Neural cell (in vitro differentiated cells): ENCODE results near the gene TNNT3. TPM values are rescaled to one million over a fixed set of nuclear protein-coding genes. Genes with fewer than 3 reads are reported as not detected.

Experiments used
- polyA plus RNA-seq: library from polyadenylated mRNA; depleted of rRNA; stranded (reverse); fragments of >200 nt; gene quantifications from 2 replicates; pipeline ENCODE4 v1.2.3, GENCODE V29; 2014

Gene TNNT3
- polyA plus RNA-seq, 1 donor from 2014 or later, result not detected

Other genes with a start within 250 kb of the TNNT3 start
- gene KRTAP5-6, start 222.5 kb upstream of the TNNT3 start, polyA plus RNA-seq, result not detected in 2 replicates
- gene IFITM10, start 169.1 kb upstream of the TNNT3 start, polyA plus RNA-seq, result 0.50 and 1.1 TPM in 2 replicates
- gene CTSD, start 155.8 kb upstream of the TNNT3 start, polyA plus RNA-seq, result 30.5 and 40.5 TPM in 2 replicates
- gene SYT8, start 84.7 kb upstream of the TNNT3 start, polyA plus RNA-seq, result not detected in 2 replicates
- gene TNNI2, start 80.7 kb upstream of the TNNT3 start, polyA plus RNA-seq, result not detected in 2 replicates
- gene LSP1, start 66.6 kb upstream of the TNNT3 start, polyA plus RNA-seq, result not detected in 2 replicates
- gene PRR33, start 27.8 kb upstream of the TNNT3 start, polyA plus RNA-seq, result not detected in 2 replicates
- gene MRPL23, start 27.6 kb downstream of the TNNT3 start, polyA plus RNA-seq, result 139 and 154 TPM in 2 replicates
- gene H19, start 78.1 kb downstream of the TNNT3 start, polyA plus RNA-seq, result not detected in 2 replicates
- gene IGF2, start 219.7 kb downstream of the TNNT3 start, polyA plus RNA-seq, result not detected in 2 replicates
- gene INS, start 241.5 kb downstream of the TNNT3 start, polyA plus RNA-seq, result not detected in 2 replicates